22Rv1 (cell line): ENCODE measurements around the gene GOLM1.
A peak's percentile ranks its signal among the peaks of the same experiment; 100 is the strongest.
"Not testable (repeated sequence)": the region's sequence is repeated elsewhere in the genome, so short reads cannot be mapped to it uniquely, and the experiment has no call there.

Experiments used
- H3K27ac ChIP-seq: fragments of 450-650 bp; 2 replicates; pipeline ENCODE4 v1.5.1; 2017
- CTCF ChIP-seq: fragments of 450-650 bp; IDR thresholded peaks from 2 replicates; pipeline ENCODE4 v1.5.1; 2017; ENCODE audit warnings: mild to moderate bottlenecking
- ZFX ChIP-seq: fragments of 450-650 bp; IDR thresholded peaks from 2 replicates; pipeline ENCODE4 v1.6.1; 2017; ENCODE audit warnings: antibody characterized with exemption, borderline replicate concordance

Gene GOLM1

GRCh38 chr9:86052556-86053468 is 46.5 kb downstream of the GOLM1 start:
- H3K27ac ChIP-seq: no peak overlapping the region
- no peak for TF ChIP-seq CTCF
- TF ChIP-seq ZFX: no peak

- not testable (repeated sequence) for H3K27ac ChIP-seq
Measured at GRCh38 chr9:86048018-86048742, 51.2 kb downstream of the GOLM1 start.

GRCh38 chr9:86047361-86047760 is 52.0 kb downstream of the GOLM1 start:
- TF ChIP-seq ZFX (no peak), CTCF (no peak)
- H3K27ac ChIP-seq: no peak overlapping the region

GRCh38 chr9:86046930-86047341 is 52.4 kb downstream of the GOLM1 start:
- TF ChIP-seq CTCF (no peak), ZFX (no peak)
- no peak overlapping the region; the same call in 1 of the 2 replicates for H3K27ac ChIP-seq

- H3K27ac ChIP-seq: peak overlapping the region; percentile 53
- TF ChIP-seq CTCF (no peak), ZFX (no peak)
Measured at GRCh38 chr9:86046071-86046636, 53.2 kb downstream of the GOLM1 start.

- H3K27ac ChIP-seq: peak overlapping the region; percentile 53
- no peak for TF ChIP-seq CTCF
- TF ChIP-seq ZFX: no peak
Measured at GRCh38 chr9:86045654-86046053, 53.7 kb downstream of the GOLM1 start.

GRCh38 chr9:86043999-86044398 is 55.4 kb downstream of the GOLM1 start:
- no peak for TF ChIP-seq CTCF
- no peak for TF ChIP-seq ZFX
- H3K27ac ChIP-seq: no peak overlapping the region
